ENCODE results near the gene RNF14. TPM values are rescaled to one million over a fixed set of nuclear protein-coding genes. Genes with fewer than 3 reads are reported as not detected.

The RNF14 gene
- total and polyA plus RNA-seq, 2 of the 8 experiments (the other 6 are each of a cell fraction or from before 2014, with no cell fraction given): 4.7 to 20.2 TPM

GRCh38 chr5:141923448-141924313 lies 45.2 kb upstream of the RNF14 start, which contains the start of gene DELE1 (continued):
- TF ChIP-seq FOSL1 (IDR thresholded peaks at IDR 0.05; ENCODE audit: insufficient read depth, low read depth, low read length) (no peak), PHF8 (conservative IDR thresholded peaks at IDR 0.05; ENCODE audit: low read depth, low read length) (peak; percentile 85), SUZ12 (IDR thresholded peaks at IDR 0.05; ENCODE audit: low read length) (no peak), ASH2L (IDR thresholded peaks at IDR 0.05; ENCODE audit: low read length) (peak; percentile 50), GABPA (IDR thresholded peaks at IDR 0.05; ENCODE audit: borderline replicate concordance, insufficient read depth, low read length) (peak; percentile 71; the same call in 1 of the 2 replicates), BRCA1 (IDR thresholded peaks at IDR 0.05; ENCODE audit: low read depth, low read length) (no peak), TEAD4 (IDR thresholded peaks at IDR 0.05; ENCODE audit: low read depth, low read length) (peak; percentile 71), NRF1 (IDR thresholded peaks at IDR 0.05; ENCODE audit: low read depth, low read length) (no peak), EP300 (IDR thresholded peaks at IDR 0.05; ENCODE audit: borderline replicate concordance in 1 of 2, low read depth in 2 of 2, low read length in 2 of 2) (no peak), TCF12 (IDR thresholded peaks at IDR 0.05; ENCODE audit: low read depth, low read length) (no peak)

All from H1 (cell line).